Astrocyte of the hippocampus (primary cell): ENCODE results near the gene LDB3.
A peak's percentile ranks its signal among the peaks of the same experiment; 100 is the strongest.

ENCODE experiments used
- DNase-seq: peaks from one replicate; pipeline ENCODE4 v3.0.0; 2011; ENCODE audit warnings: low read depth, low spot score

LDB3 gene

DNA sequence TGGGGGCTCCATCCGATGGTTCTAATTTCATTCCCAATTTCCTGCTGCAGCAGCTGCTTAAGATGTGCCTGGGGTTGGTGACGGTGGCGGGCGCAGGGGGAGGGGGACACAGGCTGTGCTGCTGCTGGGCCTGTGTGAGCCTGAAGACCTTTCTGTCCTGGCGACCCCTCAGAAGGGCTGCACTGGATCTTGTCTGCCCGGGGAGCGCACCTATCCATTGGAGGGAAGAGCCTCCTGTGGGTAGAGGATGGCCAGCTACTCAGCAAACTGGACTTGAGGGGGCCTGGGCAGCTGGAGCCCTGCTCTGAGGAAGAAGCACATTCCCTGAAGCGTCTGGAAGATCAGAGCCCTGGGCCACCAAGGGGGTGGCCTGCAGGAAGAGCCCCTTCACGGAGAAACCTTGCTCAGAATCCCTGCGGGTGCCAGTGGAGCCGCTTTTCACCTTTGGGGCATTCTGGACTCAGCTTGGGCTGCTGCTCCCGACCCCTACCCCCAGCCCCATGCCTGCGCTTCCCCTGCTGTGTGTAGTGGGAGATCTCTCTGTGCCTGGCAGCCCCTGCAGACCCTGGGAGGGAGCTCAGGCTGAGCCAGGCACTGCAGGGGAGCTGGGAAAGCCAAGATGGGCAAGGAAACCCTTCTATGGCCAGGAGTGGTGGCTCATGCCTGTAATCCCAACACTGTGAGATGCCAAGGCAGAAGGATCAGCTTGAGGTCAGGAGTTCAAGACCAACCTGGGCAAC is 17.8 kb downstream of the LDB3 start:
- no peak for DNase-seq

DNA sequence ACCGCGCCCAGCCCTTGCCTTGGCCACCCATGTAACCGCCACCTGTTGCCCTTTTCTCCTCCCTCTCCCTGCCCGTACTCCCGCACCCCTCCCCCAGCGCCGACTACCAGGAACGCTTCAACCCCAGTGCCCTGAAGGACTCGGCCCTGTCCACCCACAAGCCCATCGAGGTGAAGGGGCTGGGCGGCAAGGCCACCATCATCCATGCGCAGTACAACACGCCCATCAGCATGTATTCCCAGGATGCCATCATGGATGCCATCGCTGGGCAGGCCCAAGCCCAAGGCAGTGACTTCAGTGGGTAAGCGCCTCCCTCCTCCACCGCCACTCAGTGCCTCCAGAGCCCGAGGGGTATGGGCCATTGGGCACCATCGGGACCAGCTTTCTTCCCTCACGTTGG is 18.7 kb downstream of the LDB3 start:
- DNase-seq: no peak

DNA sequence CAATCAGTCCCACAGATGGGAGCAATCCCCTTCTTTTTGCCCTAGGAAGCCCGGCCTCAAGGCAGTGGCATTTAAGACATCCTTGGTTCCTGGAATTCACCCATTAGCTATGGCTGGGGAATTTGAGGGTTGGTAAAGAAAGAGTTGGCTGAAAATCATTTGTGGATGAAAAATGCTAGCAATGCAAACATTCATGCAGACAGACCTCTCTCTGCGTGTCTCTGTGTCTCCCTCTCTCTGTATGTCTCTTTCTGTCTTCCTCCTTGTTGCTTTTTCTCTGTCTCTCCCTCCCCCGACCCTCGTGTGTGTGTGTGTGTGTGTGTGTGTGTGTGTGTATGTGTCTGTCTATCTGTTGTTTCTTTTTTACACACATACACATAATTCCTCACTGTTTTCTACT is 19.4 kb downstream of the LDB3 start:
- peak; percentile 85 for DNase-seq

DNA sequence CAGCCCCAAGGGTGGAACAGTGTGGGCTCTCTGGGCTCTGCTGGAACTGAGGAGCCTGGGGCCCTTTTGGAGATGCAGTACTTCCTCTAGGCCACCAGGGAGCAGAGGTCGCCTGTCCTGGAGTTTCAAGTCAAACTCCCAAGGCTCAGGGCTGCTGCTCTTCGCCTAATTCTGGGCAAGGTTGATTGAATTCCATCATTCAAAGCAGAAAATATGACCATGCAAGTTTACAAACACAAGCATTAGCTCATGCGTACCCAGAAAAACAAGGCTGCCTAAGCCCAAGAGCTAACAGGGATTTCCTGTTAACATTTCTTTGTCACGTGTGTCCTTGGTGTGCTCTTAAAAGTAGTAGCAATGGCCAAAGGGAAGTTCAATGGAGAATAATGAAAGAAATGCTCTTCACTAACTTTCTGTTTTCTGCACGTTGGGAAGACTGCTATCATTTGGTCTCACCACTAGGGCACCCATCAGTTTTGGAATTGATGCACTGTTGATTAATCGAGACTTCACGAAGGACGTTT is 20.1 kb downstream of the LDB3 start:
- DNase-seq: peak; percentile 82

DNA sequence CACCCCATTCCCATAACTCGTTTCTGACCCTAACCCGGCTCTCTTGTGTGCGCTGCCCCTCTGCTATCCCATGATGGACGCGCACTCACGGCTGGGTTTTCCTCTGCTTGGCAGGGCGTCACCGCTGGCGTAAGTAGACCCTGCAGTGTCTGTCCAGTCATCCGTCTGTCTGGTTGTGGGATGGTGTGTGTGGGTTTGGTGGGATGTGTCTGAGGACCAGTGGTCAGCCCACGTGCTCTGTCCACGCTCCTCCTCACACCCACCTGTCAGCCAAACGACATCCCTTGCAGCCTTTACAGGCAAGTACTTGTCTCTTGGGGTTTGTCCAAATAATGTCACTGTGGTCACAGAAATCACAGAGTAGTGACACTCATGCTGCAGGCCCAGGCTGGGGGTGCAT is 20.8 kb downstream of the LDB3 start:
- no peak for DNase-seq

DNA sequence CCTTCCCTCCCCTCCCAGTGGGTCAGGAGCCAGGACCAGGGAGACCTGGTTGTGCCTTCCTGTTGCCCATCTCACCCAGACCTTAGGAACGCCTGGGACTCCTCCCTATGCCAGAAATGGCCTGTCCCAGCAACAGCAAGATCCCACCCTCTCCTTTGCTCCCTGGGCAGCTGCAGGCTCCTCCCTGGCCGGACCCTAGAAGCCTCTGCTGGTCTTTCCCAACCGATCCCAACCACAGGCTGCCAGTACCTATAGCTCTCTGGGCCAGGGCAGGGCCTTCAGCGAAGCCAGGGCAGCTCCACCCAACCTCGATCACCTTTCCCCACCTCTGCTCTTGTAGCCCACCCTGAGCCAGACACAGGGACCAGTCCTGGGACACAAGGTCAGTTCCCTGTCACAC is 21.9 kb downstream of the LDB3 start:
- DNase-seq: no peak

DNA sequence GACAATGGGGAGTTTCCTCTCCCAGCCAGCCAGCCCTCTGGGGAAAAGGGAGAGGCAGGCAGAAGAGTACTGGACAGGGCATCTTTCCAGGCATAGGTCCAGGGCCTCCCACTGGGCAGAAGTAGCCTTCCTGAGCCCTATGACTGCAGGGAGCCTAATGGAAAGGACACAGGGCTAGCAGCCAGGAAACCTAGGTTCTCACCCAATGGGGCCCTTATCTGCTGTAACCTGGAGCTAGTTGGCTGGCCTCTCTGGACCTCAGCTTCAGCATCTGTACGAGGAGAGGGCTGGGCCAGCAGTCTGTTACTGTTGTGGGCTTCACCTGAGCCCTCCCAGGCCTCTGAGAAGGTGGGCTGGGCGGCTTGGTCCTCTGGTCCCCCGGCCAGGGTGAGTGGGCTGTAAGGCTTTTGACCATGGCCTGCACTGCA is 22.4 kb downstream of the LDB3 start:
- no peak for DNase-seq

DNA sequence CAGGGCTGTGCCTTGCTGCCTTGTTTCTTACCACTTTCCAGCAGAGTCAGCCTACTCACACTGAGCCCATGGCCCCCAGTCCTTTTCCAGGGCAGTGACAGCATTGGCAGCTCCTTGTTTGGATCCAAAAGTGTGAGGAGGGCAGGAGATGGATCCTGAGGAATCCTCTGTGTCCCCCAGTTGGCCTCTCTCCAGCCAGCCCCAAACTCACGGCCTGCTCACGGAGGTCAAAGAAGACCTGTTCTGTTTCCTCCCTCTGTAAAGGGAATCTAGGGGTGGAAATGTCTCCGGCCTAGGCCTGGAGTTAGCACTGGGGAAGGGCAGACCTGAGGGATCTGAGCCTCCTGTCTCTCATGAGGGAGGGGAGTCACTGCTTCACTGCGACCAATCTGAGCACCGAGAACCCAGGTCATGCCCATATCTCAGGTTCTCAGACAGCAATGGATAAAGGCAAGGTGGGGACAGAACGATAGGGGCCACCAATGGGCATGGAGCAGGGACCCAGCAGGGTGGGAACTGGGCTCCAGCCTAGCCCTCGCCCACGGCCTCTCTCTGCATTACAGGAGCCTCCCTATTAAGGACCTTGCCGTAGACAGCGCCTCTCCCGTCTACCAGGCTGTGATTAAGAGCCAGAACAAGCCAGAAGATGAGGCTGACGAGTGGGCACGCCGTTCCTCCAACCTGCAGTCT is 23.2 kb downstream of the LDB3 start:
- DNase-seq: no peak

DNA sequence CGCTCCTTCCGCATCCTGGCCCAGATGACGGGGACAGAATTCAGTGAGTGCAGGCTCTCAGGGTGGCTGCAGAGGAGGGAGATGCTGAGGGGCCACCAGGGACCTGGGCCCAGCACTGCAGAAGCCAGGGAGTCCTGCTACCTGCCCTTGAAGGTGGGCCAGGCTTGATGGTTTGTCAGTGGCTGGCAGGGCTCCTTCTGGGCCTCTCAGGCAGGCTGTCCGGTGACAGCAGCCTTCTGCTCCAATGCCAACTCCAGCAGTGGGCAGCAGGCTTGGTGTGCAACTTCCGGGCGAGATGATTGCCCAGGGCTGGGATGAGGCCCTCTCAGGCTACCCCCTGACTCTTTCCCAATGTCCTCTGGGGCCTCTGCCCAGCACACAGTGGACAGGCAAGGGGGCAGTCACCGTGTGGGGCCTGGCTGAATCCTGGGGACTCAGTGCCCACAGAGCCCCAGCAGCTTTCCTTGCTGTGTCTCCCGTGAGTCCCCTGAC is 23.8 kb downstream of the LDB3 start:
- no peak for DNase-seq

DNA sequence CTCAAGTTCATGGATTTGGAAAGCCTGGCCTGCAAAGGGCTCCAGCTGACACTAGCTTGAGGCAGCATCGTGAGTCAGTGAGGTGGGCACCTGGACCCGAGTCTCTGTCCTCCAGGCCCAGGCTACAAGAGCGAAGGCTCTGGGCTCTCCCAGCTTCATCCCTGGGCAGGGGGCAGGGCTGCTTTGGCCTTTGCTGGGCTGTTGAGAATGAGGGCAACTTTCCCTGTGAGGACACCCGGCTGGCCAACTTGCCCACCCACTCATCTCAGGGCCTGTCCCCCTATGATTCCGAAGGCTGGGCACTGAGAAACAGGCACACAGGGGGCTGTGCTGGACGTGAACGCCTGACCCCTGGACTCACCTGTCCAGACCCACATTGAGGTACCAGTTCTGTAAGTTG is 24.4 kb downstream of the LDB3 start:
- DNase-seq: no peak

DNA sequence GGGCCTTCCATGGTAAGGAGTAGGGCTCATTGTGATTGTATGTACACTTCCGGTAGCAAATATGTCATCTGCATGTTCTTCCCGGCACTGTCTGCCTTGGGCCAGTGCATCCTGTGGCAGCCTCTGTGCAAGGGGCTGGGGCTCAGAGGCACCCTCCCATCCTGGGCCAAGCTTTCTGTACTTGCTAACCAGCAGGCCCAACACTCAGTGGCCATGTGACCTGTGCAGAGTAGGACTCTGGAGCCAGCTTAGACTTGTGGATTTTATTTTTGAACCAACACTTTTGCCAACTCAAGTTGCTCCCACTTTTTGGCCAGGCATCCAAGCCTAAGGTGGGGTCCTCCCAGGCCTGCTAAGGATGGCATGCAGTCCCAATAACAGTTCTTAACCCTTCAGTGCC is 25.0 kb downstream of the LDB3 start:
- no peak for DNase-seq

DNA sequence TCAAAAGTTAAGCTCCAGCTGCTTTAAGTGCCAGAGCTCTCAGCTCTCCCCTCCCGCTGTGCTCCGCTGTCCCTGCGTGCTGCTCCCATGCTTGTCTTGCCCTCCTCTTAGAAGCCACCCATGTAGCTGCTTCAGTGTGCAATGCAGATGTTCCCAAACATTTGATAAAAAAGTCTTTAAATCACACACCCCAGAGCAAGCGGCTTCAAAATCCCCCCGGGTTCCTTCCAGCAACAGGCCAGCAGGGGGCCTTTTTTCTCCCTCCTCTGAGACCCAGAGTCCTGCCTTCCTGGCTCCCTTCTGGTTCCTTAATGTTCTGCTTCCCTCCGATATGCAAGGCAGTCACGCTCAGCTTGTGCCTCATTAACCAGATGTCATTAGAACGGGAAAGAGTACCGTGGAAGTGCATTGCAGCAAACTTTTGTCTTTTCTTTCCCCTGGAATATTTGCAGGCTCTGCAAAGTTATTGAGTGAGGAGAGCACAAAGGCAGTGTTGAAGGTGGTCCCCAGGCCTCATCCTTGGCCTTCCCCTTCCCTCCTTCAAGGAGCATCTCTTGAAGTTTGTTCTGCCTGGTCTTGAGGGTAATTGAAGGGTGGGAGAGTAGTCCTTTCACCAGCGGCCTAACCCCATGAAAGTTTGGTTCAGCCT is 25.5 kb downstream of the LDB3 start:
- DNase-seq: peak; percentile 69

DNA sequence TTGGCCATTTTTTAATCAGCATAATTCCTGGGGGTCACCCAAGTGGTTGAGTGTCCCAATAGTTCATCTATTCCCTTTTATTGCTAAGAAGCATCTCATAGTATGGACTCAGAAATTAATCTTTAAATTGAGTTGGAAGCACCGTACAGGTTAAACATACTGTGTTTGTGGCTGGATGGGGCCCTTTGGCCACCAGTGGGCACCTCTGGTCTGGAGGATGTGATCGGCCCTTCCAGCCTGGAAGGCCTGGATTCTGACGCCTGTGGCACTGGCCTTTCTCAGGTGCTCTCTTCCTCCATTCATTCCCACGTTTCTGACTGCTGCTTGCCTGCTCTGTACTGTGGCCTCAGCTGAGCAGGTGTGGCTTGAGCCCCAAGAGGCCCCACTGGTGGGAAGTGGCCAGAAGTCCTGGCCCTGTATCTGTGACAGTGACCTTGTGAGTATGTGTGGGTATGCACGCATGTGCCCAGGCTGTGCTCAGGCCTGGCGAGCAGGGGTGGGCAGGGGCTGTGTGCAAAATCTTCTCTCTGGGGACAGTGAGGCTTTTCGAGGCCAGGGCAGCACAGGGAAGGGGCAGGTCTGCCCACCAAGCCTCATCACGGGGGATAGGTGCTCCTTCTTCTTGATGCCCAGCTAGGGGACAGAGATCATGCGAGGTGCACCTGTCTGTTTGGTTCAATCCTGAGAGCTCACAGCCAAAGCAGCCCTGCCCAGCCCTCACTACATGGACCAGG is 30.1 kb downstream of the LDB3 start:
- DNase-seq: no peak

DNA sequence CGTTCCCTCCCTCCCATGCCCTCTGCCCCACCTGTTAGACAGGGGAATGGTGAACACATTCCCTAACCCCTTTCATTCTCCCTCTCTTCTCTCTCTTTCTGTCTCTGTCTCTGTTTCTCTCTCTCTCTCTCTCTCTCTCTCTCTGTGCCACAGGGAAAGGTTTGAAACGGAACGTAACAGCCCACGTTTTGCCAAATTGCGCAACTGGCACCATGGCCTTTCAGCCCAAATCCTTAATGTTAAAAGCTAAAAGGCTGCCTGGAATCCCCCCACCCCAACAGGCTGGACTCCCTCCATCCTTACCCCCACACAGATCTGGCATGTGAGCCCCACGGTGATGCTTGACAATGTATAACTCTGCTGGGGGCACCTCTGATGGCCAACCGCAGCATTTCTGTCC is 30.8 kb downstream of the LDB3 start:
- no peak for DNase-seq

DNA sequence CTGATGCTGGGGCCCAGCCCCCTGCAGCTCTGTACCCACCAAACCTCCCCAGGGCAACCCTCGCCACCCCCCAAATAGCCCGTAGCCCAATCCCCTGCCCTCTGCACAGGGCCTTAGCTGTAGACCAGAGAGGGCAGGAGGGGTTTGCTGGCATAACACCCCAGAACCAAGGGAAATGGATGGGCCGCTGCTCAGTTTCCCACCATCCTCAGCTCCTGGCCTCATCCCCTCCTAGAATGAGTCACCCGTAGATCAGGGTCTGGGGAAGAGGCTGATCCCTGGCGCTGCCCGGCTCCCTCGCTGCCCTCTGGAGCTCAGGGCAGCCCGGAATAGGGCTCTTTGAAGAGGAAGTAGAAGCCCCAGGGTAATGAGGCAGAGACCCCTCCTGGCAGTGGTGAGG is 31.2 kb downstream of the LDB3 start:
- no peak for DNase-seq

DNA sequence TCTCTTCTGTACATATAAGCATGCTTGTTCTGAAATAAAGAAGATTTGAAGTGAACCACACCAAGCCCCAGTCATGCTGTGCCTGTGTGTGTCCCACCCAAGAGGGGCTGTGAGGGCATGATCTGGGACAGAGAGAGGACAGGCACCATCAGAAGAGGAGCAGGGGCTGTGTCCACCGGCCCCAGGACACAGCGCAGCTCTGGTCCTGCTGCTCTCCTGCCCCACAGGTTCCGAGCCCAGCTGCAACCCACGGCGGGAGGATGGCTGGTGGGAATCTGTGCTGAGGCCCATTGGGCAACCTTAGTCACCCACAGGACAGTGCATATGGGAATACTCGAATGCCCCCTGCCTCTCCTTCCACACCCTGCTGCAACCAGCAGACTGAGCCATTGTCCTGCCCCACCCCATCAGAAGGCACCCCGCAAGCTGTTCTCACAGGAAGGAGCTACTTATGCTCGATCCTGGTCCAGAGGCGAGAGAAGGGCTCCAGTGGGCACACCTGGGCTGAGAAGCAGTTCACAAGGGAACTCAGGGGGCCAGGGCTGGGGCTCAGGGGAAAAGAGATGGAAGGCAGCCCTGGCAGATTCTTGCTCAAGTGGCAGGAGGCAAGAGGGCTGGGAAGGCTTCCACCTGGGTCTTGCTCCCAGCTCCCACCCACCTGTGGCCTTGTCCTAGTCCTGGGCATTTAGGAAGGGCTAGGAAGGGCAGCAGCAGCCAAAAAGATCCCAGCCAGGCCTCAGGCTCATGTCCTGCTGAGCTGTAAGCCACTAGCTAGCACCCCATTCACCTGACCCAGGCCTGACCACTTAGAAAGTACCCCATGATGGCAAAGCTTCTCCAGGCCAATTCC is 31.9 kb downstream of the LDB3 start:
- no peak for DNase-seq

DNA sequence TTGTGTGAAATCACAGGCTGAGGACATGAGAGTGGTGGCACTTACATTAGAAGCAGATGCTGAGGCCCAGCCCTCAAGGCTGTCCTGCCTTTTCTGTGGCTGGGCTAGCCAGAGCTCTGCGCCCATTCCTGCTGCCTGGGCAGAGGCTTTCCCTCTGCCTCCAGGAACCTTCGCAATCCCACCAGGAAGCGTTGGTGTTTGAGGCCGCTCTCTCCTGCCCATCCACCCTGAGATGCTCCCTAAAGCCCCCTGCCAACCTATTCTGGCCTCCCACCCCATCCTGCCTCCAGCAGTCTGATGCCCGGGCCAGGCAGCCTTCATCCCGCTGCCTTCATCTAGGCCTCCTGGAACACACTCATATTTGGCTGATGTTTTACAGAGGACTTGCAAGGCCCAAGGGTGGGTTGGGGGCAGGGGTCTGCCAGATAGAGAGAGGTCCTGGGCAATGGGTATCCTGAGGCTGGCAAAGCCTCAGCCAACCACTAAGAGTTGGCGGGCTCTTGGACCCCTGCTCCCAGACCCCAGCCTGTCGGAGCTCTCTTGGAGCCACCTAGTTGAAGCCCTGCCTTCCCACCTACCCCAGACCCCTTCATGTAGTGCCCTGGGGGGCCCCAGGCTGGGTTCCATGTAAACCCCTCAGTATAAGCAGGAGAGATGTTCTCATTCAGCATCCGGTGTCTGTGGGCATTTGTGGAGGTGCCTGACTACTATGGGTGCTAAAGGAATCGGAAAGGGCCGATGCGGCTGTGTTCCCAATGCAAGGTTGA is 32.7 kb downstream of the LDB3 start:
- DNase-seq: no peak

DNA sequence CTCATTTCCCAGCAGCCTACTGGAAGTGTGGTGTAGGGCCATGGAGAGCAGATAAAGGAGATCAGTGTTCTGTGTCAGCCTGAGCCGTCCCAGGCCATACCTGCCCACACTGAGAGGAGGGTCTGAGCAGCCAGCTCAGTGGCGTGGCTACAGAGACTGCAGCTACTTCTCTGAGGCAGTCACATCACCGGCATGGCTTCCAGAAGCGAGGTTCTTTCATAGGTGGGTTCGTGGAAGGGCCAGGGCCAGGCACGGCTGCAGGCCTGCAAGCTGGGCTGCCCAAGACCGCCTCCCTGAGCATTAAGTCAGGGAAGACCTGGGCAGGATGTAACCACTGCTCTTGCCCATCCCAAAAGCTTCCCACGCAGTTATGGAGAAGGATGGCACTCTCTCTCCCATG is 34.9 kb downstream of the LDB3 start:
- no peak for DNase-seq

DNA sequence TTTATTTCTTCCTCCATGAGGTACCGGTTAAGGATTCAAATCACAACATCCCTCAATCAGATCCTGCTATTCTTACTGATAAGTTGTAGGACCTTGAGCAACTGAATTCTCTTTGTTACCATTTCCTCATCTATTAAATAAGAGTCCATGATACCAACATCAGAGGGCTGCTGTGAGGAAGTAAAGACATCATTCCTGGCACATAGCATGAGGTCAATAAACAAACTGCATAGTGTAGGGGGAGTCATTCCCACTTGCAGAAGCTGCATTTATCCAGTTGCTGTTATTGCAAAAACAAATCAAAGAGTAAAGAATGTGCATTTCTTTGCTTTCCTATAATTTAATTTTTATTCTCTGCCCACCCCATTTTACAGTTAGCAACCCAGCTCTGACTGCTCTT is 36.8 kb downstream of the LDB3 start:
- DNase-seq: no peak

DNA sequence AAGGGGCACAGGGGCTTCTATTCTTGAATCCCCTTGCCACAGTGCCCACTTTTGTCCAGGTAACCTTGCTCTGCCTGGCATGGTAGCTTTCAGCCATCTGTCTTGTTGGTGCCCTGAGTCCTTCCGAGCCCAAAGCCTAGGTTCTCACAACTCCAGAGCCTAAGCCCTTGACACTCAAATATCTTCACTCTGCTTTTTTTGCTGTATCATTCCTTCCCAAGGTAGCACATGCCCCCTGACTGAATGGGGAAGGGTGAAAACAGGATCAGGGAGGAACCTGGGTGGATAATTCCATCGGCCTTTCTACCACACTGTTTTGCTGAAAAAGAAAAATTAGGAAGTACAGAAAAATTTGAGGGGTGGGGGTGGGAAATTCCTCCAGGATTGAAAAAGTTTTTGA is 37.6 kb downstream of the LDB3 start:
- no peak for DNase-seq
